Fibroblast of the aortic adventitia (primary cell): ENCODE measurements around the gene COL23A1. TPM values are rescaled to one million over a fixed set of nuclear protein-coding genes. Genes with fewer than 3 reads are reported as not detected.

Source experiments
- DNase-seq: peaks from one replicate; pipeline ENCODE4 v3.0.0-alpha.2; 2010; ENCODE audit warnings: low read depth
- H3K4me3 ChIP-seq: 2 replicates; pipeline ENCODE4 v1.5.1; 2011; ENCODE audit warnings: low read depth, mild to moderate bottlenecking, control low read depth, low read length, moderate library complexity
- total RNA-seq: library from RNA; depleted of rRNA; stranded (reverse); fragments of >200 nt; gene quantifications from 2 replicates; pipeline ENCODE4 v1.2.3, GENCODE V29; 2012; ENCODE audit warnings: low replicate concordance
- TF ChIP-seq, protein P1 (sequence below): IDR thresholded peaks from 2 replicates; pipeline ENCODE4 v1.5.1; 2011; ENCODE audit warnings: mild to moderate bottlenecking, low read length, control low read depth, inconsistent platforms; ENCODE audit not compliant: insufficient read depth

Gene COL23A1
- total RNA-seq, 1 donor = not detected

DNA sequence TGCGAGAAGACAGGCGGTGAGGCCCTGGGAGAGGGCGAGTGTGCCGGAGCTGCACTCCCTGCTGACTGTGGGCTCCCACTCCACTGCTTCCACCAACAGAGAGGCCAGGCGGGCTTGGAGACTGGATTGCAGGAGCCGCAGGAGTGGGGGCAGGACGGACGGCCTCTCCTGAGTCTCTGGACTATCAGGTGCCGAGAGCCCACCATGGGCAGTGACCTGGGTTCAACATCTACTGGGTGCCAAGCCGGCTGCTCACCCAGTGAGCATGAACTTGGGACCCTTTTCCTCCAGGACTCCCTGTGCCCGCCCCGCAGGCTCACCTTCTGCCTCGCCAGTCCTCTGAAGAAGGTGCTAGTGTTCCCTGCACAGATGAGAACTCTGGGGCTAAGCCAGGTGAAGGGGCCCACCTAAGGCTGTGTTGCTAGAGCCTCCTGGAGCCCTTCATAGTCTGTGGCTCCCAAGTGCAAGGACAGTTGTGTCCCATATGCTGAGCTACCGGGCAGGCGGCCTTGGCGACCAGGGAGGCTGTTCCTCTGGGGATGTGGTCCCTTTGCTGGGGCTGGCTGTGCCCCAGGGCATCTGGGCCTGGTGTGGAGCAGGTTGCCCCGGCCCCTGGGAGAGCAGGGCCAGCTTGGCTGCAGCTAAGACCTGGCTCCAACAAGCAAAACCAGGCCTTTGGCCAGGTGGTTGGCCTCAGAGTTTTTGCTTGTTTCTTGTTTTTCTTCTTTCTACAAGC is 279.9 kb downstream of the COL23A1 start:
- TF ChIP-seq, protein P1, sequence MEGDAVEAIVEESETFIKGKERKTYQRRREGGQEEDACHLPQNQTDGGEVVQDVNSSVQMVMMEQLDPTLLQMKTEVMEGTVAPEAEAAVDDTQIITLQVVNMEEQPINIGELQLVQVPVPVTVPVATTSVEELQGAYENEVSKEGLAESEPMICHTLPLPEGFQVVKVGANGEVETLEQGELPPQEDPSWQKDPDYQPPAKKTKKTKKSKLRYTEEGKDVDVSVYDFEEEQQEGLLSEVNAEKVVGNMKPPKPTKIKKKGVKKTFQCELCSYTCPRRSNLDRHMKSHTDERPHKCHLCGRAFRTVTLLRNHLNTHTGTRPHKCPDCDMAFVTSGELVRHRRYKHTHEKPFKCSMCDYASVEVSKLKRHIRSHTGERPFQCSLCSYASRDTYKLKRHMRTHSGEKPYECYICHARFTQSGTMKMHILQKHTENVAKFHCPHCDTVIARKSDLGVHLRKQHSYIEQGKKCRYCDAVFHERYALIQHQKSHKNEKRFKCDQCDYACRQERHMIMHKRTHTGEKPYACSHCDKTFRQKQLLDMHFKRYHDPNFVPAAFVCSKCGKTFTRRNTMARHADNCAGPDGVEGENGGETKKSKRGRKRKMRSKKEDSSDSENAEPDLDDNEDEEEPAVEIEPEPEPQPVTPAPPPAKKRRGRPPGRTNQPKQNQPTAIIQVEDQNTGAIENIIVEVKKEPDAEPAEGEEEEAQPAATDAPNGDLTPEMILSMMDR = no peak

DNA sequence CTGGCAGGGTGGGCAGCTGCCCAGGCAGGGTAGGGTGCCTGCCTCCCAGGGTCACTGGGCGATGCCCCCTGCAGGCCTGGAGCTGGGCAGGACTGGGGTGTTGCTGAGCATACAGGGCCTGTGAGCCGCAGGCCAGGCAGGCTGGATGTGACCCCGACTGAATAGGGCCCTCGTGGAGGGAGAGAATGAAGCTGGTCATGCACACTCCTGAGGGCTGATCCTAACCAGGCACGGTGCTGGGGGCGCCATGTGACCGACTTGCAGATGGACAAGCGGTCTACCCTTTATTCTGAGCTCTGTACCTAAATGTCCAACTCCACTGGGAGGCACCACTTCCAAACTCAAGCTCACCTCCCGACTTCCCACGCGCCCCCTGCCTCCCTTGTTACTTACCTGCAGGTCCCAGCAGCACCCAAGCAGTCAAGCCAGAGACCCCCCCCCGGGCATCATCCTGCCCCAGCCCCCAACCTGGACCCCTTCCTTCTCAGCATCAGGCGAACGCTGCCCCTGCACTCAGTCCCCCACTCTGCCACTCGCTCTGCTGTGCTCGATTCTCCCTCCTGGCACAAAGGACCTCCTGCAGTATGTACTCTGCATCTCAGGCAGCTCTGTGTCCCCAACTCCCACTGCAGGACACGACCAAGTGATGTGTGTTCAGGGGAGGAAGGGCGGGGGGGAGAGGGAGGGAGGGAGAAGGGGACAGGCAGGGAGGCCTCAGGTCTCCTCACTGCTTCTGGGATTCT is 280.8 kb downstream of the COL23A1 start:
- TF ChIP-seq, protein P1 = no peak
- no peak overlapping the region for H3K4me3 ChIP-seq
- DNase-seq = no peak

More for the DNA sequence above, 279.9 kb downstream of the COL23A1 start:
- no peak for DNase-seq
- H3K4me3 ChIP-seq = no peak overlapping the region

DNA sequence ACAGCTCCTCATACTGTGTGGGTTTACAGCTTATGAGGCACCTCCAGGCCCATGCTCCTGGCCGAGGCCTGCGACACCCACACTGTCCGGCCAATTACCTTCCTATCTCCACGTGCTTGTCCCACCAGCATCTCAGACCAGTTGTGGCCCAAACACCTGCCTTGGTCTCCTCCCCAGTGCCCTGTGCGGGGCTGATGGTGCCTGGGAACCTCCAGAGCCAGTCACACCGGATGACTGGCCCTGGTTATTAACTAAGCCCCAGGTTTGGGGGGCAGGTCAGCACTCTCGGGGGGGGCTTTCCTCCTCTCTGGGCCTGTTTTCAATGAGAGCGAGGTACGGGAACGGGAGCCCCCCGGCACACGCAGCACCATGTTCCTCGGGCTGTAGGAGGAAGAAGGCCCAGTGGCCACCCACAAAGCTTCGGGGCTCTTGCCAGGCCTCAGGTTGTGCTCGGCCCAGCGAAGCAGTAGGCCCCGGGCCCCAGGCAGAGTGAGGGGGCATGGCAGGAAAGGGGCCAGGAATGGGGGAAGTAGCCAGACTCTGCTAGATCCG is 281.6 kb downstream of the COL23A1 start:
- TF ChIP-seq, protein P1 = no peak
- H3K4me3 ChIP-seq = no peak overlapping the region
- no peak for DNase-seq

DNA sequence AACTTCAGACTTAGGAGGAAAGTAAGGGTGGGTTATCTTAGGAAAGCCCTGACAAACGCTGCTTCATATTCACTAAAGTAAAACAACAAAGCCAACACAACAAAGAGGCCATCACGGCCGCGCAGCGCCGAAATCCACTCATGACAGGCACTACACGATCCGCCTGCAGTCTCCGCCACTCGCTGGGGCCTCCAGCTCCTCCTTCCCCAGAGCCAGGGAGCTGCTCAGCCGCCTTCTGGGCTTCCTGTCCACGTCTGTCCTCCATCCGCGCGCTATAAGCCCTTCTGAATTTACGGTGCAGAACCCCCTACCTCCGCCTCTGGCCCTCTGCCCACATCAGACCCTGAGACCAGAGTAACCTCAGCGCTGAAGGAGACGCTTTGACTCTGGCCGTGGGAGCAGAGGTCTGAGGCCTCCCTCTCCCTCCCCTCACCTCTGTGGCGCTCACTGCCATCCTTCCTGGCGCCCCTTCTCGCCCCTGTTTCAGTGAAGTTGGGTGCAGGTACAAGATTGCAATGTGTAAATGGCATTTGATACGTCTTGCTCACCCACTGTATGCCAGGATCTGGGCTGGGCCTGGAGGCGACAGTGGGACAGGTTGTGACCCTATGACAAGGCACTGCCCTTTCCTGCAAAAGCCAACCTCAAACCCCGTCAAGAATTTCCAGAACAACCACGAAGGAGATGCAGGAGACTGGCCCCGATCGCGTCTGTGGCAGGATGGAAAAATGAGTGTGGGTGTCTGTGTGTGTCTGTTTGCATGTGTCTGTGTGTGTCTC is 282.7 kb downstream of the COL23A1 start:
- no peak for DNase-seq
- no peak overlapping the region for H3K4me3 ChIP-seq
- TF ChIP-seq, protein P1 = no peak

DNA sequence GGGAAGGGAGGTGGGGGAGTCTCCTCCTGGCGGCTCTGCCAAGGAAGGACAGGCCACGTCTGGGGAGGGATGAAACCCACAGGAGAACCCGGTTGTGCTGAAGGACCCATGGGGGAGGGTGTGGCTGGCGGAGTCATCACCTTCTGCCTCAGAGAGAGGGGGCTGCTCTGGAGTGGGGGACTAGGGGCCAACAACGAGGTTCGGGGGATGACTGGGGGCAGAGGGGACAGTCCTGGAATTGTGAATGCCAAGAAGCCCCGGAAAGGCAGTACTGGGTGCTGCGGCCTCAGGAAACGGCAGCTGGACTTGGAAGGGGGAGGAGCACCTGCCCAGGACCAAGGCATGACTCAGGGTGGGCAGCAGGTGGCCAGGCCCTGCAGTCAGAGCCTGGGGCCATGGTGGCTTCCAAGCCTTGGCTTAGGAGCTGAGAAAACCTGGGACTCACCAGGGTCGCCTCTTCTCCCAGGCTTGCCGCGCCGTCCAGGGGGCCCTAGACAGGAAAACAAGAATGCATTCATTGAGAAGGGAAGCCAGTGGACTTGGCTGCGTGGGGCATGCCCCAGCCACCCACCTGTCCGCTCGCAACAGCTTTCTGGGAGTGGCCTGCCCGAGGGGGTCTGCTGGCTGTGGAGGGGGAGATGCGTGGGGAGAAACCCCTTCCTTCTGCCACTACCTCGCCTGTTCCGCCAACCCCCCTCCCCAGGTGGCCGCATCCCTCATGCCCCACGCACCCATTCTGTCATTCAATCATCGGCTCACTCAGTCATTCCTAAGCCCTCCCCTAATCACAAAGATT is 283.6 kb downstream of the COL23A1 start:
- no peak for DNase-seq
- TF ChIP-seq, protein P1 = no peak
- no peak overlapping the region for H3K4me3 ChIP-seq

DNA sequence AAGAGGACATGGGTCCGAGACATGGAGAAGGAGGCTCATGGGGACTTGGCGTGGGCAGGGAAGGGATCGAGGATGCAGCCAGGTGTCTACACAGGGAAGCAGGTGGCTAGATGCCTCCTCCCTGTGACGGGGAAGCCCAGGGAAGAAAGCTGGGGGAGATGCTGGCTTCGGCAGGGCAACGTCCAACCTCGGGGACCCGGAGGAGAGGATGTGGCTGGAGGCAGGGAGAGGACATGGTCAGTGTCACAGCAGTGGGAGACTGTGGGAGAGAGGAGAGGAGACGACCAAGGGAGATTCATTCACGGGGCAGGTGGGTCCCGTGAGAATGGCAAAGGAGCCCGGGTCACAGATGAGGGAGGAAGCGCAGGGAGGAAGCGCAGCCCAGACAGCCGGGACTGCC is 284.4 kb downstream of the COL23A1 start:
- no peak for DNase-seq
- TF ChIP-seq, protein P1 = no peak
- no peak overlapping the region for H3K4me3 ChIP-seq
